HepG2 (cell line): ENCODE data around the gene CBX2. TPM values are rescaled to one million over a fixed set of nuclear protein-coding genes. Genes with fewer than 3 reads are reported as not detected.

Experiments used
- ATF4 ChIP-seq, 2 experiments: fragments of 450-650 bp in 1 of 2; sonication (generic) in 1 of 2; formaldehyde crosslinking; IDR thresholded peaks; 2 replicates each; pipeline versions ENCODE4 v1.5.0 to v1.8.0; 2020 to 2022; ENCODE audit warnings: mild to moderate bottlenecking in 1 of 2, missing genetic modification reagents in 1 of 2
- HINFP ChIP-seq: sonication (generic); formaldehyde crosslinking; IDR thresholded peaks from 2 replicates; pipeline ENCODE4 v1.4.0; 2020; ENCODE audit warnings: low read depth, mild to moderate bottlenecking, missing genetic modification reagents
- NR0B2 ChIP-seq: sonication (generic); formaldehyde crosslinking; IDR thresholded peaks from 2 replicates; pipeline ENCODE4 v1.4.0; 2020; ENCODE audit warnings: mild to moderate bottlenecking, missing genetic modification reagents
- PBX3 ChIP-seq: sonication (generic); formaldehyde crosslinking; IDR thresholded peaks from 2 replicates; pipeline ENCODE4 v1.8.1; 2023; ENCODE audit warnings: missing genetic modification reagents, inconsistent platforms, borderline replicate concordance
- SRY ChIP-seq: sonication (generic); formaldehyde crosslinking; IDR thresholded peaks from 2 replicates; pipeline ENCODE4 v1.8.0; 2022; ENCODE audit warnings: mild to moderate bottlenecking, missing genetic modification reagents
- TFAP4 ChIP-seq: sonication (generic); IDR thresholded peaks from 2 replicates; pipeline ENCODE4 v1.6.1; 2016; ENCODE audit warnings: low read depth, borderline replicate concordance
- THRA ChIP-seq: sonication (generic); formaldehyde crosslinking; IDR thresholded peaks from 2 replicates; pipeline ENCODE4 v1.4.0; 2020; ENCODE audit warnings: missing genetic modification reagents, borderline replicate concordance
- YEATS2 ChIP-seq: sonication (generic); formaldehyde crosslinking; IDR thresholded peaks from 2 replicates; pipeline ENCODE4 v1.4.0; 2020; ENCODE audit warnings: missing genetic modification reagents, borderline replicate concordance
- ZBTB4 ChIP-seq: sonication (generic); formaldehyde crosslinking; IDR thresholded peaks from 2 replicates; pipeline ENCODE4 v1.4.0; 2020; ENCODE audit warnings: missing genetic modification reagents, mild to moderate bottlenecking, borderline replicate concordance
- ZC3H13 ChIP-seq: sonication (generic); formaldehyde crosslinking; IDR thresholded peaks from 2 replicates; pipeline ENCODE4 v1.8.1; 2023; ENCODE audit warnings: mild to moderate bottlenecking, missing genetic modification reagents, moderate library complexity
- ZIK1 ChIP-seq: sonication (generic); formaldehyde crosslinking; IDR thresholded peaks from 2 replicates; pipeline ENCODE4 v1.5.0; 2020; ENCODE audit warnings: mild to moderate bottlenecking, low read depth, missing genetic modification reagents, borderline replicate concordance
- ZNF17 ChIP-seq: sonication (generic); formaldehyde crosslinking; IDR thresholded peaks from 2 replicates; pipeline ENCODE4 v1.5.0; 2020; ENCODE audit warnings: mild to moderate bottlenecking, missing genetic modification reagents
- ZNF232 ChIP-seq: sonication (generic); formaldehyde crosslinking; IDR thresholded peaks from 2 replicates; pipeline ENCODE4 v1.4.0; 2020; ENCODE audit warnings: missing genetic modification reagents, borderline replicate concordance
- ZNF256 ChIP-seq: sonication (generic); formaldehyde crosslinking; conservative IDR thresholded peaks from 2 replicates; pipeline ENCODE4 v1.4.0; 2020; ENCODE audit warnings: missing genetic modification reagents
- ZNF441 ChIP-seq: sonication (generic); formaldehyde crosslinking; IDR thresholded peaks from 2 replicates; pipeline ENCODE4 v1.7.0; 2021; ENCODE audit warnings: missing genetic modification reagents, borderline replicate concordance
- ZNF83 ChIP-seq: sonication (generic); formaldehyde crosslinking; IDR thresholded peaks from 2 replicates; pipeline ENCODE4 v1.4.0; 2020; ENCODE audit warnings: missing genetic modification reagents, mild to moderate bottlenecking, borderline replicate concordance
- ZNF850 ChIP-seq: sonication (generic); formaldehyde crosslinking; conservative IDR thresholded peaks from 2 replicates; pipeline ENCODE4 v1.9.0; 2021; ENCODE audit warnings: mild to moderate bottlenecking, missing genetic modification reagents
- ZZZ3 ChIP-seq: sonication (generic); formaldehyde crosslinking; IDR thresholded peaks from 2 replicates; pipeline ENCODE4 v1.4.0; 2020; ENCODE audit warnings: missing genetic modification reagents, mild to moderate bottlenecking, borderline replicate concordance
- polyA plus RNA-seq, 8 experiments: library from polyadenylated mRNA; depleted of rRNA in 3 of 8; stranded (reverse) in 7 of 8; unstranded in 1 of 8; fragments of >200 nt; fragmentation: Illumina TruSeq in 4 of 8; extraction: Trizol in 4 of 8; gene quantifications; 2 replicates each; pipeline versions ENCODE4 v1.2.1 to v1.2.3, GENCODE V29; 2011 to 2016; ENCODE audit warnings: low read depth in 4 of 8, missing spikeins in 1 of 8, mixed read lengths in 1 of 8; ENCODE audit not compliant: insufficient read depth in 1 of 8
- total RNA-seq, 5 experiments: library from RNA; depleted of rRNA; stranded (reverse); fragments of >200 nt; fragmentation: Illumina TruSeq; extraction: Trizol; gene quantifications; 2 replicates each; pipeline ENCODE4 v1.2.3, GENCODE V29; 2016; ENCODE audit warnings: low read depth in 1 of 5

CBX2 gene
- total and polyA plus RNA-seq, 2 of the 13 experiments (the other 11 are each of a cell fraction or from before 2014, with no cell fraction given) = 14.5 to 31.1 TPM

- TF ChIP-seq PBX3 (no peak), ZIK1 (no peak), ZNF441 (CRISPR knock-in tag) (no peak), TFAP4 (peak; percentile 59; the same call in 1 of the 2 replicates), NR0B2 (CRISPR knock-in tag) (0 out of 2 replicates have a peak, but pooled peaks have one; percentile 30), ZC3H13 (no peak), ZNF232 (no peak), HINFP (CRISPR knock-in tag) (0 out of 2 replicates have a peak, but pooled peaks have one; percentile 39), ZZZ3 (CRISPR knock-in tag) (no peak), ZNF850 (CRISPR knock-in tag) (no peak), YEATS2 (no peak), ZNF17 (no peak), SRY (CRISPR knock-in tag) (0 out of 2 replicates have a peak, but pooled peaks have one; percentile 24), ATF4 (CRISPR knock-in tag; IDR thresholded peaks at IDR 0.05) (no peak), ZBTB4 (no peak), THRA (CRISPR knock-in tag) (no peak), ZNF83 (CRISPR knock-in tag) (no peak), ZNF256 (CRISPR knock-in tag) (0 out of 2 replicates have a peak, but pooled peaks have one; percentile 15)
Measured at GRCh38 chr17:79830763-79831264, 52.9 kb downstream of the CBX2 start (continued).
